Gastrocnemius medialis (tissue), 4 donors: Measurements from ENCODE around the gene MSI2. TPM values are rescaled to one million over a fixed set of nuclear protein-coding genes. Genes with fewer than 3 reads are reported as not detected.

ENCODE experiments used
- ATAC-seq, 2 donors: fragments of 150-250 bp; one replicate each; pipeline ENCODE4 v1.9.1; 2016
- DNase-seq, 2 donors: peaks; one replicate each; pipeline ENCODE4 v3.0.0-alpha.2; 2019
- H3K27ac ChIP-seq, 4 donors: fragments of 200-600 bp; sonication (generic); 1 replicate in 1 of 4; 2 replicates in 3 of 4; pipeline ENCODE4 v1.5.1; 2016 to 2018; ENCODE audit warnings: mild to moderate bottlenecking in 2 of 4, moderate library complexity in 1 of 4
- H3K27me3 ChIP-seq, 3 donors: fragments of 200-600 bp; sonication (generic) in 2 of 3; 1 replicate in 1 of 3; 2 replicates in 2 of 3; pipeline versions ENCODE4 v1.5.1 to v1.6.0; 2016 to 2019; ENCODE audit warnings: mild to moderate bottlenecking in 1 of 3, moderate library complexity in 1 of 3
- H3K36me3 ChIP-seq, 2 donors: fragments of 200-600 bp; sonication (generic) in 1 of 2; one replicate each; pipeline ENCODE4 v1.5.1; 2017 to 2018
- H3K4me1 ChIP-seq, 2 donors: fragments of 200-600 bp; sonication (generic) in 1 of 2; one replicate each; pipeline ENCODE4 v1.5.1; 2016 to 2017; ENCODE audit warnings: mild to moderate bottlenecking in 2 of 2
- H3K4me3 ChIP-seq, 4 donors: fragments of 200-600 bp; sonication (generic) in 3 of 4; 1 replicate in 1 of 4; 2 replicates in 3 of 4; pipeline ENCODE4 v1.5.1; 2016 to 2019; ENCODE audit warnings: mild to moderate bottlenecking in 2 of 4
- H3K9me3 ChIP-seq, 3 donors: fragments of 200-600 bp; sonication (generic) in 2 of 3; 1 replicate in 1 of 3; 2 replicates in 2 of 3; pipeline ENCODE4 v1.5.1; 2016 to 2019
- POLR2A ChIP-seq, 2 donors: fragments of 450-650 bp; IDR thresholded peaks; one replicate each; pipeline ENCODE4 v1.6.1; 2017; ENCODE audit warnings: antibody characterized with exemption in 2 of 2, mild to moderate bottlenecking in 2 of 2, moderate library complexity in 2 of 2
- in situ Hi-C, 4 donors: fragments of 200-750 bp; cut with MboI; loops; one replicate each; pipeline versions ENCODE4 v1.15.0 to v1.8.0; 2017; ENCODE audit warnings: low sequenced_read_pairs in 4 of 4
- intact Hi-C: fragments of 100-400 bp; cut with DNase I; formaldehyde crosslinking; loops from one replicate; pipeline ENCODE4 v1.15.1; 2023; ENCODE audit warnings: low total_unique reads
- total RNA-seq, 4 donors: library from RNA; depleted of rRNA; stranded (reverse); fragments of >200 nt; gene quantifications; one replicate each; pipeline versions ENCODE4 v1.1.0 to v1.2.3, GENCODE V29; 2016
- TF ChIP-seq, protein P1 (sequence below), 5 experiments: fragments of 450-650 bp in 3 of 5; fragments of 200-600 bp in 2 of 5; sonication (generic) in 2 of 5; IDR thresholded peaks in 4 of 5; conservative IDR thresholded peaks in 1 of 5; 1 replicate in 4 of 5; 2 replicates in 1 of 5; pipeline ENCODE4 v1.5.1; 2016 to 2019; ENCODE audit warnings: antibody characterized with exemption in 5 of 5, mild to moderate bottlenecking in 3 of 5, moderate library complexity in 3 of 5

MSI2 gene
- total RNA-seq, 4 donors from 2014 or later, result 33.1 to 66.2 (median 48.5) TPM

DNA sequence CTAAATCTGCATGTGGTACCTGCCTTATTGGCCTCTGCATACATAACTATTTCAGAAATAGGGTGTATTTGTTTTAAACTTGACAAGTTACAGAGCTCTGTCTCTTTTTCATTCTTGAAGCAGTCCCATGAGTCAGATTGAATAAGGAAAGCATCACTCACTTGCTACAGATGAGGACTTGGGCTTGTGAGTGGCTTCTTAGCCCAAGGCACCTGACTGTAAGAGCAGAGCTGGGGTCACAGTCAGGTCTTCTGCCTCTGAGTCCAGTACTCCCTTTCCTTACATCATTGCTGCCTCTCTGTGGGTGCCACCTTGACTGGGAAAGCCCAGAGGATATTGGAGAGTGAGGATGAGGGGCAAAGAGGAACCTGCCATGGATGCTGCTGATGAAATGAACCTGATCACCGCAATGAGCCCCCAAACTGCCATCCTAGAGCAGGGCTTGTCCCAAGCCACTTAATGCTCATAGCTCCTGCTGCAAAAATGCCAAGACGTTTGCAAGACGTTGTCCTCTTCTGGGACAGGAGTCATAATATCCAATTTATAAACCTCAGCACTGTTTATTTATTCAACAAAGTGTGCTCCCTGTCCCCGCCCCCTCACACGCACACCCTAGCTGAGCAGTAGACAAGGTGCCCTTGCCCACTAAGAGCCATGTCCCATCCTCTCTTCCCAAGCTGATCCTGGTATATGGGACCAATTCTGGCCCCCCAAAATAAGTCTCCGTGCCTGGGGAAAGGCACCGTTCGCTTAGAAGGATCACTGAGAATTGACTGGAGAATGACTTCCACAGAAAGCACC is 414.6 kb downstream of the MSI2 start:
- no peaks in the 10 kb centered on the region for H3K27me3 ChIP-seq
- no peak overlapping the region for H3K27ac ChIP-seq
- ATAC-seq (no peak), DNase-seq (no peak)
- TF ChIP-seq POLR2A (IDR thresholded peaks at IDR 0.05), result no peak
- TF ChIP-seq, protein P1, sequence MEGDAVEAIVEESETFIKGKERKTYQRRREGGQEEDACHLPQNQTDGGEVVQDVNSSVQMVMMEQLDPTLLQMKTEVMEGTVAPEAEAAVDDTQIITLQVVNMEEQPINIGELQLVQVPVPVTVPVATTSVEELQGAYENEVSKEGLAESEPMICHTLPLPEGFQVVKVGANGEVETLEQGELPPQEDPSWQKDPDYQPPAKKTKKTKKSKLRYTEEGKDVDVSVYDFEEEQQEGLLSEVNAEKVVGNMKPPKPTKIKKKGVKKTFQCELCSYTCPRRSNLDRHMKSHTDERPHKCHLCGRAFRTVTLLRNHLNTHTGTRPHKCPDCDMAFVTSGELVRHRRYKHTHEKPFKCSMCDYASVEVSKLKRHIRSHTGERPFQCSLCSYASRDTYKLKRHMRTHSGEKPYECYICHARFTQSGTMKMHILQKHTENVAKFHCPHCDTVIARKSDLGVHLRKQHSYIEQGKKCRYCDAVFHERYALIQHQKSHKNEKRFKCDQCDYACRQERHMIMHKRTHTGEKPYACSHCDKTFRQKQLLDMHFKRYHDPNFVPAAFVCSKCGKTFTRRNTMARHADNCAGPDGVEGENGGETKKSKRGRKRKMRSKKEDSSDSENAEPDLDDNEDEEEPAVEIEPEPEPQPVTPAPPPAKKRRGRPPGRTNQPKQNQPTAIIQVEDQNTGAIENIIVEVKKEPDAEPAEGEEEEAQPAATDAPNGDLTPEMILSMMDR (IDR thresholded peaks at IDR 0.05 in 4 of 5, conservative IDR thresholded peaks at IDR 0.05 in 1 of 5), result no peak
- no peaks in the 10 kb centered on the region for H3K9me3 ChIP-seq
- intact Hi-C loops, result loop anchor here (2.0 to 5.0 kb wide), 3 partner anchors 119 to 539 kb away; no protein-coding TSS in a partner anchor
- in situ Hi-C loops, result loop anchor here in 1 of 4 donors (10.0 kb wide), 1 partner anchor 536 kb away; no protein-coding TSS in a partner anchor
- no peak overlapping the region for H3K4me3 ChIP-seq
- no peaks in the 10 kb centered on the region for H3K4me1 ChIP-seq
- H3K36me3 ChIP-seq, result peaks cover 0 to 7% of the 10 kb centered on the region in 2 donors

DNA sequence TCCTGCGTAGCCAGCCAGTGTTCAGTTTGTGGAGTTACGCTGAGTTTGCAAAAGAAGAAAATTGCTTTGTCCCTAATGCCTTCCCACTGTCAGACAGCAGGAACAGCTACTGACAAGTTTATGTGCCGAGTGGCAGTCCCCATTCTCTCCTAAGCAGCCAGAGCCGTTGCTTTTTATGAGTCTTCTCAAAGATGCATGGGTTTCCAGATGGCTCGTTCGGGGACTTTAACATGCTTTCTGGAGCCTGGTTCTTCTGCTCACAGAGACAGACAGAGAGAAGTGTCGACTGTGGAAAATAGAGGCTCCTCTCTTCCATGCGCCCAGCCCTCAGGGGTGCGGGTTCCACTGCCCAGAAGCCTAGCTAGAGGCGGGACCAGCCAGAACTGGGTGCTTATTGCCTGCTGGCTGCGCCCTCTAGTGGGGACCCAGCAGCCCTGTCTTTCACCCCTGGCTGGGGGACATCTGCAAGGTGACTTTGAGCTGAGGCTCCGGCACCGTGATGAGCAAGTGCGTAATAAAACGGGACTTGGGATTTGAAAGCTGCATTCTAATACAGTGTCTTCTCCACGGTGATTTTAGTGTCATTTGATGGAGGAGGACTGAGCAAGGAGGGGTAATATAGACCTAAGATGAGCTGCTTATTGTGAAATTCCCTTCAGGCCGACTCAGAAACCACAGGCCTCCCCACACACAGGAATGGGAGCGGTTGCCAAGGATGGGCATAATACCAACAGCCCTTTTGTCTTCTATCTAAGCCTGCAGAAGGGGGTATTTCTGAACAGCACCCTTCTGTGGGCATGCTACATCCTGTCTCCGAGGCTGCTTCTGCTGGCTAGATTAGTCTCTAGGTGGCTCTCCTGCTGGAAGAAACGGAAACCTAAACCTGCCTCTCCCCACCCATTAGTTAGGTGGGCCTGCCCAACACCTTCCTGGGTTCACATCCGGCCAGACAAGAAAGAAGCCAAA is 415.6 kb downstream of the MSI2 start:
- H3K4me1 ChIP-seq, result no peaks in the 10 kb centered on the region
- DNase-seq (peak; percentile 34 to 60), ATAC-seq (peak; percentile 64 to 84)
- H3K4me3 ChIP-seq, result no peak overlapping the region
- intact Hi-C loops, result loop anchor here (2.0 to 5.0 kb wide), 4 partner anchors 71 to 540 kb away; no protein-coding TSS in a partner anchor
- peak overlapping the region in 1 of 4 donors; percentile 19 for H3K27ac ChIP-seq
- no peaks in the 10 kb centered on the region for H3K27me3 ChIP-seq
- H3K36me3 ChIP-seq, result peaks cover 0 to 11% of the 10 kb centered on the region in 2 donors
- TF ChIP-seq, protein P1 (IDR thresholded peaks at IDR 0.05 in 4 of 5, conservative IDR thresholded peaks at IDR 0.05 in 1 of 5), result peak; percentile 82 to 94 (median 88)
- no peak for TF ChIP-seq POLR2A (IDR thresholded peaks at IDR 0.05)
- H3K9me3 ChIP-seq, result no peaks in the 10 kb centered on the region
- in situ Hi-C loops, result loop anchor here in 1 of 4 donors (10.0 kb wide), 1 partner anchor 537 kb away; no protein-coding TSS in a partner anchor

DNA sequence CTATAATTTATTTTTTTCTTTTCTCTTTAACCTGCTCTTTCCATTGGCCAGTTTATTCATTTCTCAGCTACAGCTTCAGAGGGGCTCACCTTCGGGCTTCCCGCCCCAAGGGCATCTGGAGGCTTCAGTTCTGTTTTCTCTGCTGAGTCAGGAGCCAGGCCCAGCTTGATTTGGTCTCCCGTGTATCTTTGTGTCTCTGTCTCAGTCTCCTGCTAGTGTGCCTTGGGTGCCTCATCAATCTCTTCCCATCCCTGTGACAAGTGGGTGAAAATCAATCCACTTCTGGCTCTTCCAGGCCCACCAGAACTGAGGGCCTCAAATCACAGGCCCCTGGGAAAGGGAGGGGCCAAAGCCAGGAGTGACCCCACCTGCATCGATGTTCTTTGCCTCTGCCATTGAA is 416.6 kb downstream of the MSI2 start:
- no peak for ATAC-seq
- DNase-seq, result no peak

DNA sequence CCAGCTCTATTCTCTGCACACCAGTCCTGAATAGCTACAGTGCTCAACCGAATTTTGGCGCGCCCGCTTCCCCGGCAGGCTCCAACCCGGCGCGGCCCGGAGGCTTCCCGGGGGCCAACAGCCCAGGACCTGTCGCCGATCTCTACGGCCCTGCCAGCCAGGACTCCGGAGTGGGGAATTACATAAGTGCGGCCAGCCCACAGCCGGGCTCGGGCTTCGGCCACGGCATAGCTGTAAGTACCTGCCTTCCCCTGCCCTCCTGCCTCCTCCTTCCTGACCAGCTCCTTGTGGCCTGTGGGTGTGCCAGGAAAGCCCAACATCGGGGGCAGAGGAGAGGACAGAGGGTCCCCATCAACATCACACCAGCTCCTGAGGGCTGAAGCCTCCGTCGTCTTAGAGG is 418.6 kb downstream of the MSI2 start:
- Histone ChIP-seq H3K27me3 (no peaks in the 10 kb centered on the region), H3K9me3 (no peaks in the 10 kb centered on the region), H3K4me3 (no peak overlapping the region), H3K27ac (no peak overlapping the region), H3K36me3 (peaks cover 0 to 11% of the 10 kb centered on the region in 2 donors), H3K4me1 (peaks cover 0 to 18% of the 10 kb centered on the region in 2 donors)
- DNase-seq (no peak), ATAC-seq (no peak)
- intact Hi-C loops, result loop anchor here (5.0 kb wide), 2 partner anchors 123 to 543 kb away; no protein-coding TSS in a partner anchor
- TF ChIP-seq, protein P1 (IDR thresholded peaks at IDR 0.05 in 4 of 5, conservative IDR thresholded peaks at IDR 0.05 in 1 of 5), result no peak
- no peak for TF ChIP-seq POLR2A (IDR thresholded peaks at IDR 0.05)
- in situ Hi-C loops, result loop anchor here in 1 of 4 donors (10.0 kb wide), 1 partner anchor 540 kb away; no protein-coding TSS in a partner anchor

More for the DNA sequence above, 416.6 kb downstream of the MSI2 start:
- no peak for TF ChIP-seq POLR2A (IDR thresholded peaks at IDR 0.05)
- TF ChIP-seq, protein P1 (IDR thresholded peaks at IDR 0.05 in 4 of 5, conservative IDR thresholded peaks at IDR 0.05 in 1 of 5), result no peak
- Histone ChIP-seq H3K4me1 (peaks cover 0 to 5% of the 10 kb centered on the region in 2 donors), H3K36me3 (peaks cover 0 to 11% of the 10 kb centered on the region in 2 donors), H3K9me3 (no peaks in the 10 kb centered on the region), H3K27ac (no peak overlapping the region), H3K4me3 (no peak overlapping the region), H3K27me3 (no peaks in the 10 kb centered on the region)
- intact Hi-C loops, result loop anchor here (2.0 to 5.0 kb wide), 3 partner anchors 72 to 541 kb away; no protein-coding TSS in a partner anchor
- in situ Hi-C loops, result loop anchor here in 1 of 4 donors (10.0 kb wide), 1 partner anchor 538 kb away; no protein-coding TSS in a partner anchor
